Epidermal melanocyte (primary cell): Measurements from ENCODE around the gene SWT1.

Experiments used
- DNase-seq: peaks from one replicate; pipeline ENCODE4 v3.0.0; 2011; ENCODE audit warnings: low spot score; ENCODE audit not compliant: insufficient read length

The SWT1 gene

GRCh38 chr1:185156854-185157598, at the start of gene SWT1, which contains the start of gene TRMT1L:
TSS of gene SWT1 (plus strand) at chr1:185157167. CDS start at chr1:185160842, 3,675 bp downstream.
TSS of gene TRMT1L (minus strand) at chr1:185156953. CDS start at chr1:185156712, 241 bp downstream.
- DNase-seq: peak; percentile 68

- DNase-seq: no peak
These were observed 48.6 kb upstream of the SWT1 start for GRCh38 chr1:185108321-185108720.

GRCh38 chr1:185110145-185110544, 46.8 kb upstream of the SWT1 start:
- no peak for DNase-seq

- DNase-seq: no peak
These were observed 45.1 kb upstream of the SWT1 start for GRCh38 chr1:185111873-185112272.

- DNase-seq: no peak
These were observed 44.6 kb upstream of the SWT1 start for GRCh38 chr1:185112356-185112755.

GRCh38 chr1:185129708-185130107, 27.3 kb upstream of the SWT1 start:
- no peak for DNase-seq

GRCh38 chr1:185132534-185132933, 24.4 kb upstream of the SWT1 start:
- DNase-seq: no peak

GRCh38 chr1:185137896-185138545, 18.9 kb upstream of the SWT1 start:
- DNase-seq: no peak

- DNase-seq: no peak
These were observed 17.7 kb upstream of the SWT1 start for GRCh38 chr1:185139246-185139645.

GRCh38 chr1:185144233-185144632, 12.7 kb upstream of the SWT1 start:
- no peak for DNase-seq

GRCh38 chr1:185151215-185151614, 5.8 kb upstream of the SWT1 start:
- no peak for DNase-seq

- DNase-seq: no peak
These were observed 4.7 kb upstream of the SWT1 start for GRCh38 chr1:185152187-185152767.

GRCh38 chr1:185154912-185155513, 2.0 kb upstream of the SWT1 start:
- DNase-seq: no peak

- no peak for DNase-seq
These were observed 1.2 kb upstream of the SWT1 start for GRCh38 chr1:185155600-185156287.

- DNase-seq: no peak
These were observed 596 bp upstream of the SWT1 start for GRCh38 chr1:185156288-185156853.

- DNase-seq: no peak
These were observed 839 bp downstream of the SWT1 start for GRCh38 chr1:185157599-185158412.

- DNase-seq: no peak
These were observed 1.8 kb downstream of the SWT1 start for GRCh38 chr1:185158800-185159199.

- no peak for DNase-seq
These were observed 3.0 kb downstream of the SWT1 start for GRCh38 chr1:185159966-185160365.

GRCh38 chr1:185162491-185162890, 5.5 kb downstream of the SWT1 start:
- no peak for DNase-seq

- DNase-seq: no peak
These were observed 9.1 kb downstream of the SWT1 start for GRCh38 chr1:185166106-185166505.
